ENCODE measurements around the gene ARAP2. TPM values are rescaled to one million over a fixed set of nuclear protein-coding genes. Genes with fewer than 3 reads are reported as not detected.
A peak's percentile ranks its signal among the peaks of the same experiment; 100 is the strongest.

Gene ARAP2
- total RNA-seq, 1 experiment from 2014 or later: 12.5 TPM

- H3K4me3 ChIP-seq (ENCODE audit: low read length): no peak overlapping the region
- no peaks in the 10 kb centered on the region for H3K9me2 ChIP-seq (replicated peaks; ENCODE audit: low read length)
- no peaks in the 10 kb centered on the region for H4K20me1 ChIP-seq (ENCODE audit: low read length)
- TF ChIP-seq EZH2phosphoT487 (IDR thresholded peaks at IDR 0.05; ENCODE audit: borderline replicate concordance, low read length) (no peak), CTCF (conservative IDR thresholded peaks at IDR 0.05; ENCODE audit: low read depth, low read length) (no peak), EZH2 (IDR thresholded peaks at IDR 0.05; ENCODE audit: low read length, unreplicated experiment) (no peak)
- H3K9ac ChIP-seq (ENCODE audit: low read length): no peak overlapping the region
- intact Hi-C loops (cut with micrococcal nuclease): no loop called here
- ChIA-PET POLR2A (ENCODE audit: unreplicated experiment) (no interaction called here), CTCF (no interaction called here)
- no peaks in the 10 kb centered on the region for H3K27me3 ChIP-seq (ENCODE audit: low read length)
- no peak overlapping the region for H3K27ac ChIP-seq (ENCODE audit: low read length)
- no peaks in the 10 kb centered on the region for H3K79me2 ChIP-seq (ENCODE audit: low read length)
- H3K4me1 ChIP-seq (ENCODE audit: insufficient read depth, low read length): peaks cover 7% of the 10 kb centered on the region; the same call in 1 of the 2 replicates
- DNase-seq: no peak
- ATAC-seq: no peak
- no TSS peak for BruUV-seq (replicated peaks)
- no peaks in the 10 kb centered on the region for H3K9me3 ChIP-seq (ENCODE audit: low read length)
- H3F3A ChIP-seq (ENCODE audit: low read length, unreplicated experiment): no peaks in the 10 kb centered on the region
- no peak overlapping the region for H3K4me2 ChIP-seq (ENCODE audit: low read length)
- no peaks in the 10 kb centered on the region for H3K36me3 ChIP-seq (ENCODE audit: low read depth, low read length)
- H2AFZ ChIP-seq (ENCODE audit: low read length): no peak overlapping the region
Observed at GRCh38 chr4:36249610-36250009, 5.3 kb upstream of the ARAP2 start.

GRCh38 chr4:36243355-36244256 lies 708 bp downstream of the ARAP2 start:
- BruUV-seq (replicated peaks): TSS peak; percentile 53
- TF ChIP-seq CTCF (conservative IDR thresholded peaks at IDR 0.05; ENCODE audit: low read depth, low read length): no peak
- no peak for TF ChIP-seq EZH2phosphoT487 (IDR thresholded peaks at IDR 0.05; ENCODE audit: borderline replicate concordance, low read length)
- TF ChIP-seq EZH2 (IDR thresholded peaks at IDR 0.05; ENCODE audit: low read length, unreplicated experiment): no peak
- ATAC-seq: peak; percentile 56
- Histone ChIP-seq H3K27ac (ENCODE audit: low read length) (peak overlapping the region; percentile 67), H3K27me3 (ENCODE audit: low read length) (no peaks in the 10 kb centered on the region), H3K36me3 (ENCODE audit: low read depth, low read length) (no peaks in the 10 kb centered on the region), H3K4me1 (ENCODE audit: insufficient read depth, low read length) (peaks cover 22% of the 10 kb centered on the region), H2AFZ (ENCODE audit: low read length) (peak overlapping the region; percentile 87), H3K79me2 (ENCODE audit: low read length) (peaks cover 37% of the 10 kb centered on the region), H3F3A (ENCODE audit: low read length, unreplicated experiment) (no peaks in the 10 kb centered on the region), H3K4me2 (ENCODE audit: low read length) (peak overlapping the region; percentile 94), H3K9ac (ENCODE audit: low read length) (peak overlapping the region; percentile 78), H3K9me3 (ENCODE audit: low read length) (no peaks in the 10 kb centered on the region), H3K4me3 (ENCODE audit: low read length) (peak overlapping the region; percentile 80), H4K20me1 (ENCODE audit: low read length) (0 out of 2 replicates have a peak, but pooled peaks cover 6% of the 10 kb centered on the region), H3K9me2 (replicated peaks; ENCODE audit: low read length) (no peaks in the 10 kb centered on the region)
- ChIA-PET POLR2A (ENCODE audit: unreplicated experiment) (interaction anchor here (0.5 to 0.7 kb wide), 5 partner anchors 15 to 82 kb away, joined by 3 to 9 read pairs (median 4); no protein-coding TSS in a partner anchor), CTCF (no interaction called here)
- DNase-seq: peak; percentile 47
- intact Hi-C loops (cut with micrococcal nuclease): loop anchor here (2.0 to 5.0 kb wide), 2 partner anchors 37 to 159 kb away; partner anchors contain the start of gene DTHD1

All from PC-3 (cell line).